GM23248 (cell line): ENCODE results near the gene PPEF1.

ENCODE experiments used
- EZH2 ChIP-seq: fragments of 200-600 bp; sonication (generic); IDR thresholded peaks from 2 replicates; pipeline ENCODE4 v1.6.1; 2018; ENCODE audit warnings: antibody characterized with exemption, mild to moderate bottlenecking; ENCODE audit not compliant: insufficient read depth, poor library complexity, severe bottlenecking
- EZH2phosphoT487 ChIP-seq: fragments of 200-600 bp; sonication (generic); IDR thresholded peaks from 2 replicates; pipeline ENCODE4 v1.6.1; 2018; ENCODE audit warnings: antibody characterized with exemption, moderate library complexity, mild to moderate bottlenecking, low read depth; ENCODE audit not compliant: insufficient read depth

GRCh38 chrX:18792828-18793227 is 85.4 kb downstream of the PPEF1 start:
- TF ChIP-seq EZH2 (no peak), EZH2phosphoT487 (no peak)
